ENCODE measurements around the gene ACTG1.

GRCh38 chr17:81557276-81558114 lies 44.9 kb upstream of the ACTG1 start:
- TF ChIP-seq CTCF (IDR thresholded peaks at IDR 0.05 in 2 of 3, conservative IDR thresholded peaks at IDR 0.05 in 1 of 3; ENCODE audit: insufficient read depth in 2 of 3, low read depth in 1 of 3, low read length in 3 of 3) (no peak), KAT7 (CRISPR knock-in tag; IDR thresholded peaks at IDR 0.05; ENCODE audit: borderline replicate concordance) (no peak), ZC3H4 (CRISPR knock-in tag; IDR thresholded peaks at IDR 0.05; ENCODE audit: borderline replicate concordance) (no peak), ELF2 (CRISPR knock-in tag; IDR thresholded peaks at IDR 0.05) (no peak), SAFB2 (IDR thresholded peaks at IDR 0.05; ENCODE audit: borderline replicate concordance, low read depth, low read length, severe bottlenecking) (no peak), ARID3B (CRISPR knock-in tag; IDR thresholded peaks at IDR 0.05; ENCODE audit: borderline replicate concordance) (no peak), BRD9 (IDR thresholded peaks at IDR 0.05; ENCODE audit: low read depth, partially characterized antibody) (no peak), POLR2AphosphoS5 (IDR thresholded peaks at IDR 0.05; ENCODE audit: control insufficient read depth, insufficient read depth, low read depth, low read length) (peak; percentile 49; the same call in 1 of the 2 replicates), SMC3 (conservative IDR thresholded peaks at IDR 0.05; ENCODE audit: insufficient read depth, low read depth, low read length) (no peak), GATA2 (CRISPR knock-in tag; IDR thresholded peaks at IDR 0.05) (no peak), THAP7 (CRISPR knock-in tag; IDR thresholded peaks at IDR 0.05) (no peak), MXI1 (IDR thresholded peaks at IDR 0.05; ENCODE audit: low read depth, low read length) (no peak)

Measured in K562 (cell line).